ENCODE results near the gene SLC25A41.

Gene SLC25A41

GRCh38 chr19:6460099-6460884, 26.7 kb upstream of the SLC25A41 start:
- TF ChIP-seq CTCF (IDR thresholded peaks at IDR 0.05; ENCODE audit: borderline replicate concordance, insufficient read depth, low read depth, low read length) = peak; percentile 85
- H3K4me3 ChIP-seq (ENCODE audit: low read depth, low read length) = peak overlapping the region; percentile 92

- H3K4me3 ChIP-seq (ENCODE audit: low read depth, low read length) = peak within 1 kb of the TSS; percentile 92
- no peak for TF ChIP-seq CTCF (IDR thresholded peaks at IDR 0.05; ENCODE audit: borderline replicate concordance, insufficient read depth, low read depth, low read length)
Measured at GRCh38 chr19:6459262-6460098, 25.9 kb upstream of the SLC25A41 start, which contains the start of gene SLC25A23. TSS of gene SLC25A23 (minus strand) at chr19:6459792. CDS start at chr19:6459628, 164 bp downstream.

- peak overlapping the region; percentile 92 for H3K4me3 ChIP-seq (ENCODE audit: low read depth, low read length)
- TF ChIP-seq CTCF (IDR thresholded peaks at IDR 0.05; ENCODE audit: borderline replicate concordance, insufficient read depth, low read depth, low read length) = no peak
Measured at GRCh38 chr19:6458695-6459261, 25.2 kb upstream of the SLC25A41 start.

GRCh38 chr19:6457958-6458694, 24.6 kb upstream of the SLC25A41 start:
- H3K4me3 ChIP-seq (ENCODE audit: low read depth, low read length) = peak overlapping the region; percentile 92
- no peak for TF ChIP-seq CTCF (IDR thresholded peaks at IDR 0.05; ENCODE audit: borderline replicate concordance, insufficient read depth, low read depth, low read length)

GRCh38 chr19:6455924-6456323, 22.4 kb upstream of the SLC25A41 start:
- TF ChIP-seq CTCF (IDR thresholded peaks at IDR 0.05; ENCODE audit: borderline replicate concordance, insufficient read depth, low read depth, low read length) = no peak
- H3K4me3 ChIP-seq (ENCODE audit: low read depth, low read length) = no peak overlapping the region

- TF ChIP-seq CTCF (IDR thresholded peaks at IDR 0.05; ENCODE audit: borderline replicate concordance, insufficient read depth, low read depth, low read length) = no peak
- H3K4me3 ChIP-seq (ENCODE audit: low read depth, low read length) = no peak overlapping the region
Measured at GRCh38 chr19:6453951-6454565, 20.5 kb upstream of the SLC25A41 start.

Measured in GM12875 (cell line).